HG02884 (cell line): ENCODE measurements around the gene CHST7.

Source experiments
- ATAC-seq: cut with Tn5 transposase; IDR thresholded peaks from one replicate; pipeline ENCODE4 v1.9.1; 2021; ENCODE audit warnings: mild to moderate bottlenecking, moderate library complexity; ENCODE audit not compliant: unreplicated experiment

CHST7 gene

DNA sequence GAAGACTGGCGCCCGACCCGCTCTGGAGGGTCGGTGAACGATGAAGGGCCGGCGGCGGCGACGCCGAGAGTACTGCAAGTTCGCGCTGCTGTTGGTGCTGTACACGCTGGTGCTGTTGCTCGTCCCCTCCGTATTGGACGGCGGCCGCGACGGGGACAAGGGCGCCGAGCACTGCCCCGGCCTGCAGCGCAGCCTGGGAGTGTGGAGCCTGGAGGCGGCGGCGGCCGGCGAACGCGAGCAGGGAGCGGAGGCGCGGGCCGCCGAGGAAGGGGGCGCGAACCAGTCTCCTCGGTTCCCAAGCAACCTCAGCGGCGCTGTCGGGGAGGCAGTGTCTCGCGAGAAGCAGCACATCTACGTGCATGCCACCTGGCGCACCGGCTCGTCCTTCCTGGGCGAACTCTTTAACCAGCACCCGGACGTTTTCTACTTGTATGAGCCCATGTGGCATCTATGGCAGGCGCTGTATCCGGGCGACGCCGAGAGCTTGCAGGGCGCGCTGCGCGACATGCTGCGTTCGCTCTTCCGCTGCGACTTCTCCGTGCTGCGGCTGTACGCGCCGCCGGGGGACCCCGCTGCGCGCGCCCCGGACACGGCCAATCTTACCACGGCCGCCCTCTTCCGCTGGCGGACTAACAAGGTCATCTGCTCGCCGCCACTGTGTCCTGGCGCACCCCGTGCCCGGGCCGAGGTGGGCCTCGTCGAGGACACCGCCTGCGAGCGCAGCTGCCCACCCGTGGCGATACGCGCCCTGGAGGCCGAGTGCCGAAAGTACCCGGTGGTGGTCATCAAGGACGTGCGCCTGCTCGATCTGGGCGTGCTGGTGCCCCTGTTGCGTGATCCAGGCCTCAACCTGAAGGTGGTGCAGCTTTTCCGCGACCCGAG, 568 bp downstream of the CHST7 start:
- ATAC-seq = no peak

DNA sequence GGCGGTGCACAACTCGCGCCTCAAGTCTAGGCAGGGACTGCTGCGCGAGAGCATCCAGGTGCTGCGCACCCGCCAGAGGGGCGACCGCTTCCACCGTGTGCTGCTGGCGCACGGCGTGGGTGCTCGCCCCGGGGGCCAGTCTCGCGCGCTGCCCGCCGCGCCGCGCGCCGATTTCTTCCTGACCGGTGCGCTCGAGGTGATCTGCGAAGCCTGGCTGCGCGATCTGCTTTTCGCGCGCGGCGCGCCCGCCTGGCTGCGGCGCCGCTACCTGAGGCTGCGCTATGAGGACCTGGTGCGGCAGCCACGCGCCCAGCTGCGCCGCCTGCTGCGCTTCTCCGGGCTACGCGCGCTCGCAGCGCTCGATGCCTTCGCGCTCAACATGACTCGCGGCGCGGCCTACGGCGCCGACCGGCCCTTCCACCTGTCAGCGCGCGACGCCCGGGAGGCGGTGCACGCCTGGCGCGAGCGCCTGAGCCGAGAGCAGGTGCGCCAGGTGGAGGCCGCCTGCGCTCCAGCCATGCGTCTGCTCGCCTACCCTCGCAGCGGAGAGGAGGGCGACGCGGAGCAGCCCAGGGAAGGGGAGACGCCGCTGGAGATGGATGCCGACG, 1.3 kb downstream of the CHST7 start:
- ATAC-seq = no peak

DNA sequence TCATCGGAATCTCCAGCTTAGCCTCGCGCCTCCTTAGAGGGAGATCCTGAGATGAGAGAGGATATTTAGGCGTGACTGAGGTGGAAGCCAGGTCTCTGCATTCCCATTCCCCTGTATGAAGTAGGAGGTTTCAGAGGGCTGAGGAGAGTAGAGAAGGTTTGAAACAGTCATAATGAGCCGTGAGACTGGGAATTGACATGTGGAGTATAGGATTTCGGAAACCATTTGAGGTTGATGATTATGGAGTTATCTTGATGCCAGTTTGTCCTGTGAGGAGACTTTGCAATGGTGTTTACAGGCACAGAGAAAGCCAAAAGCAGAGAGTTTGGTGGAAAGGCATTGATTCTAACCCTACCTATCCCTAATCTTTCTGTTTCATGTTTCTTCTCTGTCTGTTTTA, 2.0 kb downstream of the CHST7 start:
- ATAC-seq = no peak

DNA sequence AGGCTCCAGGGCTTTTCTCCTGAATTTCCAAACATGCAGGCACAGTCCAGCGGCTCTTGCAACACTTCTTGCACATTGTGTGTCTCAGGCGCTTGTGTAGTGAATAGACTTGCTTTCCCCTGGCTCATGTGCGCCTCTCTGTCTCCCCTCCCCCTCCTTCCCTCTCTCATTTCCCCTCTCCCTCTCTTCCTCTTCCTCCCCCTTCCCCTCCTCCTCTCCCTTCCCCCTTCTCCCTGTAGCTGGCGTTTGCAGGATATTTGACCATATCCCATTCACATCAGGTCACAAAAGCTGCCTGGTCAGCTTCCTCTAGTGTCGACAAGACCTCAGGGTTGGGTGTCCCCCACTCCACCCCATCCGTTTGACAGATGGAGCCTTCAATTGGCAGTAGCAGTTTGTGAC, 2.4 kb downstream of the CHST7 start:
- ATAC-seq = no peak

DNA sequence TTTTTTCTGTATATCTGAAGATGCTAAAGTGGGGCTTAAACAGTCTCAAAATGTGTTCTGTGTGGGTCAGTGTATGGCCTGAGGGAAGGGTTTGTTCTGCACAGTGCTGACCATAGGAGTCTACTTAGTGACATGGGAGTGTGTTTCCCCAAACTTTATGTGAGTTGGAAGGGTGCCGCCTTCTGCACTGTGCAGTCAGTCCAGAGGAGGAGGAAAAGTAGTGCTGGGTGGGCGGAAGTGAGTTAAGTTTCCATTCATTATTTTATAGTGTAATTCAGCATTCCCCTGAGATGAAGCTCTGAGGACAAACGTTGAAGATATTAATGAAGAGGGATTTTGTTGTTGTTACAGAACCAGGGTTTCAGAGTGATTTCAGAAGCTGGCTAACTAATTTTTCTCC, 2.9 kb downstream of the CHST7 start:
- ATAC-seq = no peak

DNA sequence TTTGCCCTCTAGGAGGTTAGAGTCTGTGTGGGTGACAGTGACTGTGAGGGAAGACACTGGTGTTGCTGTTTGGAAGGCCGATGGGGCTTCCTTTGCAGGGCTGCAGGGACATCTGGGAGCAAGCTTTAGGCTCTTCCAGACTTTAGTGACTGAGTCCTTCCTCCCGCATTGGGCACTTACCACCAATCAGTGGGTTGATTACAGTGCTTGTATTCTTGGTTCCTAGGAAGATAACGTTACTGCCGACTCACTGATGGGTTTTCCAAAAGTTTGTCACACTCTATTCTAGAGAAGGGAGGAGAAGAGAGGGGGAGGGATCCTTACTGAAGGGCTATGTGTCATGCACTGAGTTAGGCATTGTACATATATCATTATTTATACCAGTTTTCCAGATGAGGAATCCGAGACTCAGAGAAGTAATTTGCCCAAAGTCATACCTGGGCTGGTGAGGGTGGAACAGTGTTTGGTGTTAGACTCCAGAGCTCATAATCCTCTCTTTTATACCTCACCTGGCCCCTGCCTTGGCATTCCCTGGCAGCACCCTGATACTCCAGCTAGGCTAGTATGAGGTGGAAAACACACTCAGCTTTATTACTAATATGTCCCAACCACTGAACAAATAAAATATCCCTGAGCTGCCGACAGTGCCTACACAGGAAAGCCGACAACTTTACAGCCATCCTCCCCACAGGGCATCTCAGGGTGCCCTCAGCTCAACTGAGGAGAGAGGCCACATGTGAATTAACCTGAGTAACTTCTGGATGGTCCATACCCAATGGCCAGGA, 3.8 kb downstream of the CHST7 start:
- no peak for ATAC-seq

DNA sequence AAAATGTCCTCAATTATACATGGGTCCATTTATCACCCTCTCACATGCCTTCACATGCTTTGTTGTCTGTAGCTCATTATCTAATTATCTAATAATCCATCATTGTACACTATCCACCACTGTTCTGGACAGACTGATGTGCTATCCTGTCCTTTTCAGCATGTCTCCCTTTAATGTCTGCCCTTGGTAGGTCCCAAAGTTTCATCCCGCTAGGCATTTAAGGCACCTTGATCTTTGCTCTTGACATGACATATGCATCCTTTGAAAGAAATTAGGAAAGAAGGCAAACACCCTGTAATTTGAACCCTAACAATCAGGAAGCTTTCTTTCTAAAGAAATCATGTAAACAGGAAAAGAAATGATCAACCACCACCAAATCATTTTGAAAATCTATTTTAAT, 5.7 kb downstream of the CHST7 start:
- no peak for ATAC-seq

DNA sequence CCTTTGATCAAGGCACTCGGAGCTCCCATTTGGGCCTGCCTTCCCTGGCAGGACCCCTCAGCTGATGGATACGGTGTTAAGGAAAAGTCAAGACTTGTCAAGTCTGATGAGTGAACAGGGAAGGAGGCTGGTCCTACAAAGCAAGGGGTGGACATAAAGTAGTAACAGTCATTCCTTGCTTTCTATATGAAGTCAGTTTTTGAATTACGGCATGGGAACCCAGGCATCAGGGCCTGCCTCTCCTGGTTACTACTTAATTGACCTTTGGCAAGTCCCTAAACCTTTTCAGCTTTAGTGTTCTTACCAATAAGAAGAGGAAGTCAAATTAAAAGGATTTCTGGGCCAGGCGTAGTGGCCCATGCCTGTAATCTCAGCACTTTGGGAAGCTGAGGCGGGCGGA, 7.0 kb downstream of the CHST7 start:
- ATAC-seq = no peak

DNA sequence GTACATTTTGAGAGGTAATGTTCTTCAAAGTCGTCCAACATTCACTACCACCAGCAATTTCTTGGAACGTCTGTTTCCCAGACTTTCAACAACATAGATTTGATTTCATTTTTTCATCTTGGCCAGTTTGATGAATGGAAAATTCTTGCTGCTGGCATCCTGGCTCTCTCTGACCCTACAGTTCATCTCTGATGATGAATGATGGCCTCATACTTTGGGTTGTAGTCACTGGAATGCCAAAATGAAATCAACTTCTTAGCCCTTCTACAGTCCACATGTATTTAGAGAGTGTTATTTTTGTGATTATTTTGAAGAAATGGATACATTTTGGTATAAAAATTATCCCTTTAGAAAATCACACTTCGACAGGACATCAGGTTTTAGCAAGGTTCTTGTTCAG, 8.8 kb downstream of the CHST7 start:
- no peak for ATAC-seq

DNA sequence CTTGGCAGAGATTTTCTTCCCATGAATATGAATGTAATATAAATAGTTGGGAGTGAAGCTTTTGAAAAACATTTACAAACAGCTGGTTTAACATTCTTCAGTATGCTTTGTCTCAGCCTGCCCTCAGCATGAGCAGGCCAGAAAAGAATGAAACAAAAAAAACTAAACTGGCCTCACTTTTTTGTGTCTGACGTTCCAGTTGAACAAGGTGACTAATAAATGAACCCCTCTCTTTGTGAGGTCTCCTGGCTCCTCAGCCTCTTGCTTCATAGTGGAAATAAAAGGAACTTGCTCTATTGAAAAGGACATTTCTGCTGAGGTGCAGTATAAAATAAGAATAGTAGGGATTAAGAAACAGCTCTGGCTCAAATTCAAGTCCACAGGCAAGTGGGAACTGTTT, 9.4 kb downstream of the CHST7 start:
- no peak for ATAC-seq

DNA sequence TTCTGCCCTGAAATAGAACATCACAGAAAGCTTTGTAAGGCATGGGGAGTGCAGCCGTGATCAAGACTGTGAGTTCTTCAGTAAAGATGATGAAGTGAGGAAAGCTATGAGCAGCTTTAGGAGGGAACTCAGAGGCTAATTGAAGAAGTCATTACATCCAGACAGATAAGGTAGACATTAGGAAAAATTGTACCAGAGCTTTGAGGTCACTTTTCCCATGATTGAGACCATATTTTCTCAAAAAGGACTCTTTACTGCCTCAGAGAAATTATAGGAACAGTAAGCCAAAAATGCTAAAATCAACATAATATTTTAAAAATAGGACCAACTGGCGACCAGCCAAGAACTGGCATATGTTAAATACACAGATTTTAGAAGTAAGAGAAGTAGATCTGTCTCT, 11.2 kb downstream of the CHST7 start:
- no peak for ATAC-seq

DNA sequence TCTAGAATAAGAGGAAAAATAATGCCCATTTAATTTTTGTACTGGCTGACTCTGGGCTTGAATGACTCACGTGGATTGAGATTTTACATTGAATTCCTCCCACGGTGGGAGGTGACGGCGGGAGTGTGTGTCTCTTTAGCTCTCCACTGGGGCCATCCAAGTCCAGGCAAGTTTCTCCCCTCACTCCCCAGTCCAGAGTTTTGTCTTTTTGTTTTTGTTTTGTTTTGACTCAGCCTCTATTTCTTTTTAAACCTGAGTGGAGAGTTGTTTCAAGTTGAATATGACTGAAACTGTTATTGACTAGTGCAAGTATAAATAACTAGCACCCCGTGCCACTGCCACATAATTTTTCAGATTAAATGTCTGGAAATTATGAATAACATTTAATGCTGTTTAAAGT, 13.6 kb downstream of the CHST7 start:
- no peak for ATAC-seq

DNA sequence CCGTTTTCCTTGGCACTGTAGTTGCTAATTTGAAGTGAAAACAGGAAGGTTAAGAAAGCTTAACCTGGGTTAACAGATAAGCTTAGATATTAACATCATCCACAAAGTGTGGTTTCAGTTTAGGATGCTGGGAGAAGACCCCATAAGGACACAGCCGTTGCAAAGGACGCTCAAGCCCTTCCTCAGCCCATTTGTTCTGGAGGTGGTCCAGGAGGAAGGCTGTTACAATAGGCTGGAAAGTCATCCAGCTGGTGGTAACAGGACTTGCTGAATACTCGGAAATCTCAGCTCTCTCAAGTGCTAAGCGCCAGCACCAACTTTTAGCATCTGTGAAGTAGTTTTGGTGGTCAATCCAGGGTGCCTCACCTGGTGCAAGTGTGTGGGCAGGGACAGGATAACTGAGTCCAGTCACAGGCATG, 14.2 kb downstream of the CHST7 start:
- ATAC-seq = no peak

DNA sequence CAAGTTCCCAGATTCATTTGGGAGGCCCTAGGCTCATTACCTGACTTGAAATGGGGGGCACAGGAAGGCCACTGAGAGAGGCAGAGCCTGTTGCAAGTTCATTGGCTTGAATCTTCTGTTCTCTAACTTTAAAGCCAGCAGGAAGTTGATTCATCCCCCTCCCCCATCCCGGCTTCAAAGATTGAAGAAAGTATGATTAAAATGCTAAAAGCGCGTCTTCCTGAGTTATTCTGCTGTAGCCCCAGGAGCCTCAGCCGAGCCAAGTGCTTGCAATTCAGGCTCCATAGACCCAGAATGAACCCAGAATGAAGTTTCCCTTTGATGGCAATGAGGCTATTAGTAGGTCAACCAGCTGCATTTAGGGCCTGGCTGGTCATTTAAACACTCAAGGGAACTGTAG, 14.7 kb downstream of the CHST7 start:
- ATAC-seq = no peak

DNA sequence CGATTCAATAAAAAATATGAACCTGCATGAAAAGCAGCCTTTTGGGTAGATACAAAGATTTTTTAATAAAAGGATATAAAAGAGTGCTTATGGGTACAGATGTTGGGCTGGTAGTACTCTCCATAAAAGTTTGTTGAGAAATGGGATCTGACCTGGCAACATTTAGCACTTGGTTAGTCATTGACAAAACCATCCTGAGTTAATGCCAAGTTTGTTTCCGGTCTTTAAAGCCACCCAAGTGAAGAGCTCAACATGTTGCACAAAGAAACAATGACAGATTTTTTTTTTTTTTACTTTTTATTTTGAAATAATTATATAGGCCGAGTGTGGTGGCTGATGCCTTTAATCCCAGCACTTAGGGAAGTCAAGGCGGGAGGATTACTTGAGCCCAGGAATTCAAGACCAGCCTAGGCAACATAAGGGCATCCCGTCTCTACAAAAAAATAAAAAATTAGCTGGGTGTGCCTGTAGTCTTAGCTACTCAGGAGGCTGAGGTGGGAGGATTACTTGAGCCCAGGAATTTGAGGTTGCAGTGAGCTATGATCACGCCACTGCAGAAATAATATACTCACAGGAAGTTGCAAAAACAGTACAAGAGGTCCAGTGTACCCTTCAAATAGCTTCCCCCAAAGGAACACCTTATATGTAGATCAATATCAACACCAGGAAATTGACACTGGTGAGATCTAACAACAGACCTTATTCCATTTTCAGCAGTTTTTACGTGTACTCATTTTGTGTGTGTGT, 16.6 kb downstream of the CHST7 start:
- ATAC-seq = no peak

DNA sequence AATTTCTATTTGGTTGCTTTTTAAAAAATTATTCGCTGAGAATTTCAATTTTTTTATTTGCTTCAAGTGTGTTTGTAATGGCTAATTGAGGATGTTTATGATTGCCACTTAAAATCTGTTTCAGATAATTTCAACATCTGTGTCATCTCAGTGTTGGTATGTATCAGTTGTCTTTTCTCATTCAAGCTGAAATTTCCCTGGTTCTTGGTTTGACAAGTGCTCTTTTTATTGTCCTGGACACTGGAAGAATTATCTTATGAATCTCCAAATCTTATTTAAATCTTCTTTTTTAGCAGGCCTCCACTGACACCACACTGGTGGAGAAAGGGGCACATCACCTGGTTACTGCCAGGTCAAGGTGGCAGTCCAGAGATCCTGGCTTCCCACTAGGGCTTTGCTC, 21.5 kb downstream of the CHST7 start:
- no peak for ATAC-seq

DNA sequence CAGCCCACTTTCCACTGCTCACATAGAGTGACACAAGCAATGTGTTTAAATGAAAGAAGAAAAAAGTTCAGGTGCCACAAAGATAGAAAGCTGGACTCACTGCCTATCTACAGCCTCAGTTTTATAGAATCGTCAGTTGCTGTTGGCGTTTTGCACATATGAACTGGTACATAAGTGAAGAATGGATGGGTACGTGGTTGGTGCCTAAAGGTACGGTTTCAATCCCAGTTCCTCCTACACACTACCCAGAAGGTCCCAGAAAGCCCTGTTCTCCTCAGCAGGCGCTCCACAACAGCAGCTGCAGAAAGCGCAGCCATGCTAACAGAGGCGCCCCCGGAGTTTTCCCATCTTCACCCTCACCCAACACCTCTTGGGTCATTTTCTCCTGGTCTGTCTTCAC, 23.6 kb downstream of the CHST7 start:
- no peak for ATAC-seq

DNA sequence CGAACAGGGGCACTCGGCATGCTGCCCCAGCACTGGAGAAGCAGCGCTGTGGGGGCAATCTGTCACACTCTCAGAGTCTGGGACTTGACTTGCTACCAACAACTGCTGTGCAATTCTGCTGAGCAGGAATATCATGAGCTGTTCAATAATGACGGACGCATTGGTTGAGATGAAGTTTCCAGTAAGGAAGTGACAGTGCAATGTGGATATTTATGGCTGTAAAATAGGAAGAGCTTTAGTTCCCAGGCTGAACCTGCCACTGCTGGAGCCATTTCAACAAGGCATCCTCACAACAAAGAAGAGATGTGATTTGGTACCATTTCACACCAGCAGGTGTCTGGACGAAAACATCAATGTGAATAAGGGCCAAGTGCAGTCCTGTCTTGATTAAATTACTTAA, 24.2 kb downstream of the CHST7 start:
- no peak for ATAC-seq

DNA sequence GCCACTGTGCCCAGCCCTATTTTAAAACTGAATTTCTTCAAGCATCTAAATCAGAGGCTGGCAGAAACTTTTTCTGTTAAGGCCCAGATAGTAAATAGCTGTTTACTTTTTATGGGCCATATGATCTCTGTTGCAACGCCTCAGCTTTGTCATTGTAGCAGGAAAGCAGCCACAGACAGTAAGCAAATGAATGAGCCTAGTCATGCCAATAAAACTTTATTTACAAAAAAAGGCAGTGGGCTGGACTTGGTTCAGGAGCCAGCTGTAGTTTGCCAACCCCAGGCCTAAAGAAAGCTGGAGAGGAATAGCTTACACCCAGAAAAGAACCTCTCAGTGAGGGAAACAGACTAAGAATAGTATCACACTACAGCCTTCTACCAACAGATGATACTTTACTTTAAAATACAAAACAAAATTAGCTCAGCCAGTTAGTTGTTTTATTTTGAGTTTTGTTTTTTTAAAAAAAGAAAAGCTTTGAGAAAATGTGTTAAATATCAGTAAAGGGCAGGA, 25.5 kb downstream of the CHST7 start:
- no peak for ATAC-seq

DNA sequence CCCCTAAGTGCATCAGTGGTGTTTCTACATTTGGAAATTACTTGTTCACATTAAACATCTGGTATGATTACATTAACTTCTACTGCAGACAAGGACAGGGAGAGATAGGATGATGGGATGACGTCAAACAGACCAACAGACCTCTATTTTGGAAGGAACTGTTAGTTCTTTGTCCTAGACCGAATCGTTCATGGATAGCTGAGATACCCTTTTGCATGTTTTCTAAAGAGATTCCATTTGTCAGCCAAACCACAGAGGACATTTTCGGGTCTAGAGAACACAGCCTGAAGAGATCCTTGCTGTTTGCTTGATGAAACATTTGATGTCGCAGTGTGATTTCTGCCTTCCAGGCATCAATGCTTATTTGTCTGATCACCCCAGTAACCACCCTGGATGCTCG, 27.7 kb downstream of the CHST7 start:
- ATAC-seq = no peak
